Endothelial cell of umbilical vein (primary cell): Measurements from ENCODE around the gene NDUFB4. TPM values are rescaled to one million over a fixed set of nuclear protein-coding genes. Genes with fewer than 3 reads are reported as not detected.

Experiments used
- BruUV-seq: library from RNA; stranded (reverse); fragments of 400-500 nt; replicated peaks from 2 replicates; lab custom pipeline; 2021; lab: Mats Ljungman, UMichigan
- CTCF ChIA-PET: fragments of 300-600, 350-600 bp; sonication (Branson Sonifier 250); formaldehyde crosslinking; loops from one replicate; lab custom pipeline; 2021; ENCODE audit warnings: antibody characterized with exemption, inconsistent platforms; lab: Charles Lee
- POLR2A ChIA-PET: fragments of 300-600, 350-600 bp; sonication (Branson Sonifier 250); formaldehyde crosslinking; loops from one replicate; lab custom pipeline; 2021; ENCODE audit warnings: antibody characterized with exemption, inconsistent platforms; lab: Charles Lee
- DNase-seq: peaks from one replicate; pipeline ENCODE4 v3.0.0-alpha.2; 2011; ENCODE audit warnings: low read depth, low spot score
- FAIRE-seq: peaks from 2 replicates; lab custom pipeline; 2011; peaks lifted over from hg19 to GRCh38; lab: Jason Lieb, UNC
- H2AFZ ChIP-seq: 2 replicates; pipeline ENCODE4 v1.6.0; 2012; ENCODE audit warnings: low read depth, low read length, control low read depth, inconsistent platforms
- H3K27ac ChIP-seq: 2 replicates; pipeline ENCODE4 v1.5.1; 2011; ENCODE audit warnings: low read depth, mild to moderate bottlenecking, control low read depth, low read length, moderate library complexity; ENCODE audit not compliant: insufficient read depth
- H3K27me3 ChIP-seq, 2 experiments: 2 replicates each; pipeline versions ENCODE4 v1.6.0 to v1.6.1; 2011; ENCODE audit warnings: low read length in 2 of 2, mixed read lengths in 1 of 2; ENCODE audit not compliant: control insufficient read depth in 2 of 2, insufficient read depth in 2 of 2
- H3K36me3 ChIP-seq, 2 experiments: 2 replicates in 1 of 2; 3 replicates in 1 of 2; pipeline ENCODE4 v1.5.1; 2011; ENCODE audit warnings: low read length in 2 of 2, mild to moderate bottlenecking in 1 of 2, moderate library complexity in 1 of 2; ENCODE audit not compliant: control insufficient read depth in 2 of 2, insufficient read depth in 2 of 2; ENCODE audit errors: extremely low read depth in 1 of 2
- H3K4me1 ChIP-seq: 3 replicates; pipeline ENCODE4 v1.5.1; 2011; ENCODE audit warnings: mild to moderate bottlenecking, low read length; ENCODE audit not compliant: control insufficient read depth, insufficient read depth; ENCODE audit errors: extremely low read depth
- H3K4me2 ChIP-seq: 2 replicates; pipeline ENCODE4 v1.6.1; 2011; ENCODE audit warnings: low read length, control low read depth, mixed read lengths; ENCODE audit not compliant: insufficient read depth
- H3K4me3 ChIP-seq, 3 experiments: fragments of 200-600 bp in 1 of 3; sonication (generic), shearing (Covaris generic) in 1 of 3; replicated peaks in 1 of 3; 2 replicates each; pipeline ENCODE4 v1.5.1; 2011 to 2016; ENCODE audit warnings: control low read depth in 3 of 3, low read length in 3 of 3, mild to moderate bottlenecking in 2 of 3, inconsistent platforms in 1 of 3, low read depth in 1 of 3, moderate library complexity in 1 of 3; ENCODE audit not compliant: insufficient read depth in 1 of 3
- H3K79me2 ChIP-seq: 2 replicates; pipeline ENCODE4 v1.6.0; 2012; ENCODE audit warnings: low read length, inconsistent platforms; ENCODE audit not compliant: control insufficient read depth, insufficient read depth
- H3K9ac ChIP-seq: replicated peaks from 2 replicates; pipeline ENCODE3; 2011; ENCODE audit warnings: low read length, control low read depth; ENCODE audit not compliant: insufficient read depth; ENCODE audit errors: extremely low read depth
- H3K9me1 ChIP-seq: replicated peaks from 3 replicates; pipeline ENCODE4 v1.6.0; 2011; ENCODE audit warnings: mild to moderate bottlenecking, low read length; ENCODE audit not compliant: control insufficient read depth, insufficient read depth; ENCODE audit errors: extremely low read depth
- H3K9me3 ChIP-seq: replicated peaks from 2 replicates; pipeline ENCODE4 v1.5.1; 2012; ENCODE audit warnings: low read length, inconsistent platforms; ENCODE audit not compliant: control insufficient read depth, insufficient read depth
- H4K20me1 ChIP-seq: replicated peaks from 2 replicates; pipeline ENCODE3; 2011; ENCODE audit warnings: mild to moderate bottlenecking, low read length; ENCODE audit not compliant: control insufficient read depth, insufficient read depth; ENCODE audit errors: extremely low read depth
- EZH2 ChIP-seq: IDR thresholded peaks from 2 replicates; pipeline ENCODE4 v1.6.1; 2012; ENCODE audit warnings: borderline replicate concordance, low read depth, mild to moderate bottlenecking, moderate library complexity, low read length, inconsistent platforms; ENCODE audit not compliant: severe bottlenecking
- FOS ChIP-seq: IDR thresholded peaks from 2 replicates; pipeline ENCODE4 v1.6.1; 2011; ENCODE audit warnings: mild to moderate bottlenecking, low read length, moderate library complexity, borderline replicate concordance; ENCODE audit not compliant: insufficient read depth
- GATA2 ChIP-seq: IDR thresholded peaks from 2 replicates; pipeline ENCODE4 v1.7.0; 2011; ENCODE audit warnings: low read depth, mild to moderate bottlenecking, moderate library complexity, mixed read lengths, low read length; ENCODE audit not compliant: insufficient read length, insufficient read depth
- JUN ChIP-seq: IDR thresholded peaks from 2 replicates; pipeline ENCODE4 v1.6.1; 2011; ENCODE audit warnings: borderline replicate concordance, low read depth; ENCODE audit not compliant: insufficient read length, insufficient read depth
- MYC ChIP-seq: IDR thresholded peaks from one replicate; pipeline ENCODE4 v1.6.1; 2011; ENCODE audit warnings: mild to moderate bottlenecking, low read depth, low read length
- POLR2A ChIP-seq: IDR thresholded peaks from 2 replicates; pipeline ENCODE4 v1.6.1; 2012; ENCODE audit warnings: low read depth, mild to moderate bottlenecking, control low read depth, low read length
- POLR2AphosphoS5 ChIP-seq: IDR thresholded peaks from 2 replicates; pipeline ENCODE4 v1.6.1; 2012; ENCODE audit warnings: low read depth, mild to moderate bottlenecking, control low read depth, low read length, moderate library complexity; ENCODE audit not compliant: insufficient read depth
- dilution Hi-C: fragments of 300-500 bp; cut with MboI; formaldehyde crosslinking; loops from one replicate; pipeline ENCODE4 v1.15.0; 2019; ENCODE audit warnings: low sequenced_read_pairs; ENCODE audit not compliant: extremely low pct_ligation_motif_present
- intact Hi-C: fragments of 100-400 bp; cut with micrococcal nuclease; formaldehyde crosslinking; loops from one replicate; pipeline ENCODE4 v1.10.0; 2022
- polyA plus RNA-seq, 4 experiments: library from polyadenylated mRNA; depleted of rRNA in 3 of 4; stranded (reverse) in 3 of 4; unstranded in 1 of 4; fragments of >200 nt; gene quantifications; 2 replicates each; pipeline versions ENCODE4 v1.2.1 to v1.2.3, GENCODE V29; 2011 to 2012; ENCODE audit warnings: missing spikeins in 1 of 4
- total RNA-seq: library from RNA; stranded (reverse); gene quantifications from 2 replicates; pipeline ENCODE4 v1.2.3, GENCODE V29; 2021
- TF ChIP-seq, protein P1 (sequence below): IDR thresholded peaks from 2 replicates; pipeline ENCODE4 v1.6.1; 2011; ENCODE audit not compliant: insufficient read depth, insufficient read length
- TF ChIP-seq, protein P2 (sequence below), 2 donors: IDR thresholded peaks; 1 replicate in 1 of 2; 2 replicates in 1 of 2; pipeline ENCODE4 v1.5.1; 2011; ENCODE audit warnings: low read length in 2 of 2, mild to moderate bottlenecking in 2 of 2, moderate library complexity in 2 of 2, control low read depth in 1 of 2, inconsistent platforms in 1 of 2, low read depth in 1 of 2; ENCODE audit not compliant: insufficient read depth in 1 of 2; ENCODE audit errors: extremely low read depth in 1 of 2

NDUFB4 gene
- total and polyA plus RNA-seq, 2 donors (not counting 3 experiments of a cell fraction or from before 2014, with no cell fraction given): 140 to 191 TPM

GRCh38 chr3:120550546-120550945, 45.6 kb upstream of the NDUFB4 start:
- dilution Hi-C loops: no loop called here
- Histone ChIP-seq H3K79me2 (no peaks in the 10 kb centered on the region), H2AFZ (no peak overlapping the region), H4K20me1 (no peaks in the 10 kb centered on the region), H3K9ac (no peak overlapping the region), H3K27ac (no peak overlapping the region), H3K4me1 (no peaks in the 10 kb centered on the region), H3K36me3 (no peaks in the 10 kb centered on the region), H3K9me3 (no peaks in the 10 kb centered on the region), H3K4me2 (no peak overlapping the region), H3K4me3 (no peak overlapping the region), H3K27me3 (no peaks in the 10 kb centered on the region), H3K9me1 (no peaks in the 10 kb centered on the region)
- intact Hi-C loops: no loop called here
- ChIA-PET POLR2A (no interaction called here), CTCF (no interaction called here)
- FAIRE-seq (no peak), DNase-seq (no peak)
- TF ChIP-seq POLR2A (no peak), GATA2 (no peak), FOS (no peak)
- BruUV-seq: no TSS peak

GRCh38 chr3:120552184-120553172, 43.7 kb upstream of the NDUFB4 start:
- TF ChIP-seq FOS (no peak), GATA2 (no peak), MYC (no peak), JUN (no peak), POLR2A (no peak), POLR2AphosphoS5 (no peak), EZH2 (no peak)
- TF ChIP-seq, protein P1, sequence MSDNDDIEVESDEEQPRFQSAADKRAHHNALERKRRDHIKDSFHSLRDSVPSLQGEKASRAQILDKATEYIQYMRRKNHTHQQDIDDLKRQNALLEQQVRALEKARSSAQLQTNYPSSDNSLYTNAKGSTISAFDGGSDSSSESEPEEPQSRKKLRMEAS: no peak
- TF ChIP-seq, protein P2, sequence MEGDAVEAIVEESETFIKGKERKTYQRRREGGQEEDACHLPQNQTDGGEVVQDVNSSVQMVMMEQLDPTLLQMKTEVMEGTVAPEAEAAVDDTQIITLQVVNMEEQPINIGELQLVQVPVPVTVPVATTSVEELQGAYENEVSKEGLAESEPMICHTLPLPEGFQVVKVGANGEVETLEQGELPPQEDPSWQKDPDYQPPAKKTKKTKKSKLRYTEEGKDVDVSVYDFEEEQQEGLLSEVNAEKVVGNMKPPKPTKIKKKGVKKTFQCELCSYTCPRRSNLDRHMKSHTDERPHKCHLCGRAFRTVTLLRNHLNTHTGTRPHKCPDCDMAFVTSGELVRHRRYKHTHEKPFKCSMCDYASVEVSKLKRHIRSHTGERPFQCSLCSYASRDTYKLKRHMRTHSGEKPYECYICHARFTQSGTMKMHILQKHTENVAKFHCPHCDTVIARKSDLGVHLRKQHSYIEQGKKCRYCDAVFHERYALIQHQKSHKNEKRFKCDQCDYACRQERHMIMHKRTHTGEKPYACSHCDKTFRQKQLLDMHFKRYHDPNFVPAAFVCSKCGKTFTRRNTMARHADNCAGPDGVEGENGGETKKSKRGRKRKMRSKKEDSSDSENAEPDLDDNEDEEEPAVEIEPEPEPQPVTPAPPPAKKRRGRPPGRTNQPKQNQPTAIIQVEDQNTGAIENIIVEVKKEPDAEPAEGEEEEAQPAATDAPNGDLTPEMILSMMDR (IDR thresholded peaks at IDR 0.05; ENCODE audit: extremely low read depth in 1 of 2, insufficient read depth in 1 of 2, low read depth in 1 of 2, low read length in 2 of 2): no peak
- Histone ChIP-seq H3K9ac (no peak overlapping the region), H2AFZ (no peak overlapping the region), H3K4me2 (no peak overlapping the region), H3K9me1 (no peaks in the 10 kb centered on the region), H3K4me1 (no peaks in the 10 kb centered on the region), H3K36me3 (no peaks in the 10 kb centered on the region), H3K9me3 (no peaks in the 10 kb centered on the region), H3K27ac (no peak overlapping the region), H3K4me3 (no peak overlapping the region), H4K20me1 (no peaks in the 10 kb centered on the region), H3K79me2 (no peaks in the 10 kb centered on the region), H3K27me3 (no peaks in the 10 kb centered on the region)
- intact Hi-C loops: no loop called here
- dilution Hi-C loops: no loop called here
- no peak for FAIRE-seq
- CTCF ChIA-PET: interaction anchor here (1.2 kb wide), 1 partner anchor 135 kb away, joined by 5 read pairs; no protein-coding TSS in a partner anchor
- no peak for DNase-seq
- no TSS peak for BruUV-seq
- POLR2A ChIA-PET: no interaction called here
